ENCODE measurements around the gene CYFIP1.
A peak's percentile ranks its signal among the peaks of the same experiment; 100 is the strongest.

Gene CYFIP1

GRCh38 chr15:22867886-22868285, 112.3 kb downstream of the CYFIP1 start:
- DNase-seq (ENCODE audit: low spot score), result no peak

GRCh38 chr15:22866079-22866478, 114.1 kb downstream of the CYFIP1 start:
- no peak for DNase-seq (ENCODE audit: low spot score)

- DNase-seq (ENCODE audit: low spot score), result no peak
Observed at GRCh38 chr15:22863356-22863755, 116.8 kb downstream of the CYFIP1 start.

- no peak for DNase-seq (ENCODE audit: low spot score)
Observed at GRCh38 chr15:22861161-22861560, 119.0 kb downstream of the CYFIP1 start.

- DNase-seq (ENCODE audit: low spot score), result no peak
Observed at GRCh38 chr15:22856659-22857058, 123.5 kb downstream of the CYFIP1 start.

GRCh38 chr15:22855791-22856190, 124.4 kb downstream of the CYFIP1 start:
- no peak for DNase-seq (ENCODE audit: low spot score)

- DNase-seq (ENCODE audit: low spot score), result no peak
Observed at GRCh38 chr15:22851513-22851912, 128.7 kb downstream of the CYFIP1 start.

- DNase-seq (ENCODE audit: low spot score), result peak; percentile 17
Observed at GRCh38 chr15:22850055-22850454, 130.1 kb downstream of the CYFIP1 start.

- no peak for DNase-seq (ENCODE audit: low spot score)
Observed at GRCh38 chr15:22846073-22846472, 134.1 kb downstream of the CYFIP1 start.

- no peak for DNase-seq (ENCODE audit: low spot score)
Observed at GRCh38 chr15:22845289-22845900, 134.8 kb downstream of the CYFIP1 start.

GRCh38 chr15:22844421-22845288, 135.5 kb downstream of the CYFIP1 start:
- no peak for DNase-seq (ENCODE audit: low spot score)

GRCh38 chr15:22839046-22839695, 141.0 kb downstream of the CYFIP1 start:
- peak; percentile 23 for DNase-seq (ENCODE audit: low spot score)

GRCh38 chr15:22838292-22839042, 141.7 kb downstream of the CYFIP1 start, which contains the start of gene NIPA2:
TSS of gene NIPA2 (plus strand) at chr15:22838666. CDS start at chr15:22851732, 13,066 bp downstream.
- DNase-seq (ENCODE audit: low spot score), result peak; percentile 98

GRCh38 chr15:22831473-22831872, 148.7 kb downstream of the CYFIP1 start:
- DNase-seq (ENCODE audit: low spot score), result no peak

GRCh38 chr15:22827125-22827524, 153.0 kb downstream of the CYFIP1 start:
- no peak for DNase-seq (ENCODE audit: low spot score)

GRCh38 chr15:22823495-22824128, 156.6 kb downstream of the CYFIP1 start:
- no peak for DNase-seq (ENCODE audit: low spot score)

- no peak for DNase-seq (ENCODE audit: low spot score)
Observed at GRCh38 chr15:22819651-22820050, 160.5 kb downstream of the CYFIP1 start.
